ENCODE data around the gene LPP.

- TF ChIP-seq HDAC6 (IDR thresholded peaks at IDR 0.05; ENCODE audit: low read depth, low read length) (no peak), CTCF (CRISPR knock-in tag; IDR thresholded peaks at IDR 0.05) (no peak), SRSF4 (IDR thresholded peaks at IDR 0.05; ENCODE audit: low read depth, low read length, poor library complexity, severe bottlenecking) (no peak), ZBTB7A (CRISPR knock-in tag; IDR thresholded peaks at IDR 0.05) (no peak), HNRNPL (IDR thresholded peaks at IDR 0.05; ENCODE audit: low read depth, low read length) (no peak), POLR2A (IDR thresholded peaks at IDR 0.05; ENCODE audit: insufficient read depth in 1 of 2, low read depth in 2 of 2, low read length in 2 of 2) (no peak)
- TF ChIP-seq, protein P1, sequence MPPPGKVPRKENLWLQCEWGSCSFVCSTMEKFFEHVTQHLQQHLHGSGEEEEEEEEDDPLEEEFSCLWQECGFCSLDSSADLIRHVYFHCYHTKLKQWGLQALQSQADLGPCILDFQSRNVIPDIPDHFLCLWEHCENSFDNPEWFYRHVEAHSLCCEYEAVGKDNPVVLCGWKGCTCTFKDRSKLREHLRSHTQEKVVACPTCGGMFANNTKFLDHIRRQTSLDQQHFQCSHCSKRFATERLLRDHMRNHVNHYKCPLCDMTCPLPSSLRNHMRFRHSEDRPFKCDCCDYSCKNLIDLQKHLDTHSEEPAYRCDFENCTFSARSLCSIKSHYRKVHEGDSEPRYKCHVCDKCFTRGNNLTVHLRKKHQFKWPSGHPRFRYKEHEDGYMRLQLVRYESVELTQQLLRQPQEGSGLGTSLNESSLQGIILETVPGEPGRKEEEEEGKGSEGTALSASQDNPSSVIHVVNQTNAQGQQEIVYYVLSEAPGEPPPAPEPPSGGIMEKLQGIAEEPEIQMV (CRISPR knock-in tag; IDR thresholded peaks at IDR 0.05; ENCODE audit: low read depth) = no peak
- TF ChIP-seq, protein P2, sequence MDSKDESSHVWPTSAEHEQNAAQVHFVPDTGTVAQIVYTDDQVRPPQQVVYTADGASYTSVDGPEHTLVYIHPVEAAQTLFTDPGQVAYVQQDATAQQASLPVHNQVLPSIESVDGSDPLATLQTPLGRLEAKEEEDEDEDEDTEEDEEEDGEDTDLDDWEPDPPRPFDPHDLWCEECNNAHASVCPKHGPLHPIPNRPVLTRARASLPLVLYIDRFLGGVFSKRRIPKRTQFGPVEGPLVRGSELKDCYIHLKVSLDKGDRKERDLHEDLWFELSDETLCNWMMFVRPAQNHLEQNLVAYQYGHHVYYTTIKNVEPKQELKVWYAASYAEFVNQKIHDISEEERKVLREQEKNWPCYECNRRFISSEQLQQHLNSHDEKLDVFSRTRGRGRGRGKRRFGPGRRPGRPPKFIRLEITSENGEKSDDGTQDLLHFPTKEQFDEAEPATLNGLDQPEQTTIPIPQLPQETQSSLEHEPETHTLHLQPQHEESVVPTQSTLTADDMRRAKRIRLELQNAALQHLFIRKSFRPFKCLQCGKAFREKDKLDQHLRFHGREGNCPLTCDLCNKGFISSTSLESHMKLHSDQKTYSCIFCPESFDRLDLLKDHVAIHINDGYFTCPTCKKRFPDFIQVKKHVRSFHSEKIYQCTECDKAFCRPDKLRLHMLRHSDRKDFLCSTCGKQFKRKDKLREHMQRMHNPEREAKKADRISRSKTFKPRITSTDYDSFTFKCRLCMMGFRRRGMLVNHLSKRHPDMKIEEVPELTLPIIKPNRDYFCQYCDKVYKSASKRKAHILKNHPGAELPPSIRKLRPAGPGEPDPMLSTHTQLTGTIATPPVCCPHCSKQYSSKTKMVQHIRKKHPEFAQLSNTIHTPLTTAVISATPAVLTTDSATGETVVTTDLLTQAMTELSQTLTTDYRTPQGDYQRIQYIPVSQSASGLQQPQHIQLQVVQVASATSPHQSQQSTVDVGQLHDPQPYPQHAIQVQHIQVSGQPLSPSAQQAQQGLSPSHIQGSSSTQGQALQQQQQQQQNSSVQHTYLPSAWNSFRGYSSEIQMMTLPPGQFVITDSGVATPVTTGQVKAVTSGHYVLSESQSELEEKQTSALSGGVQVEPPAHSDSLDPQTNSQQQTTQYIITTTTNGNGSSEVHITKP (CRISPR knock-in tag; IDR thresholded peaks at IDR 0.05; ENCODE audit: low read depth) = no peak
- TF ChIP-seq, protein P3, sequence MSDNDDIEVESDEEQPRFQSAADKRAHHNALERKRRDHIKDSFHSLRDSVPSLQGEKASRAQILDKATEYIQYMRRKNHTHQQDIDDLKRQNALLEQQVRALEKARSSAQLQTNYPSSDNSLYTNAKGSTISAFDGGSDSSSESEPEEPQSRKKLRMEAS (IDR thresholded peaks at IDR 0.05) = no peak
These were observed 506.5 kb downstream of the LPP start for GRCh38 chr3:188660415-188660814.
